Peyer's patch (tissue), 4 donors: ENCODE results near the gene CUEDC2. TPM values are rescaled to one million over a fixed set of nuclear protein-coding genes. Genes with fewer than 3 reads are reported as not detected.

ENCODE experiments used
- DNase-seq, 3 donors: peaks; one replicate each; pipeline ENCODE4 v3.0.0-alpha.2; 2017 to 2019
- H3K27ac ChIP-seq, 4 donors: fragments of 200-600 bp; sonication (generic); one replicate each; pipeline ENCODE4 v1.5.1; 2016 to 2019
- H3K27me3 ChIP-seq, 2 donors: fragments of 200-600 bp; sonication (generic); one replicate each; pipeline ENCODE4 v1.5.1; 2019
- H3K36me3 ChIP-seq, 3 donors: fragments of 200-600 bp; sonication (generic); one replicate each; pipeline ENCODE4 v1.5.1; 2016 to 2019
- H3K4me1 ChIP-seq, 4 donors: fragments of 200-600 bp; sonication (generic); one replicate each; pipeline ENCODE4 v1.5.1; 2016 to 2019
- H3K4me3 ChIP-seq, 4 donors: fragments of 200-600 bp; sonication (generic); 1 replicate in 3 of 4; 2 replicates in 1 of 4; pipeline ENCODE4 v1.5.1; 2016 to 2019; ENCODE audit warnings: mild to moderate bottlenecking in 1 of 4
- H3K9me3 ChIP-seq, 4 donors: fragments of 200-600 bp; sonication (generic); one replicate each; pipeline ENCODE4 v1.5.1; 2016 to 2019; ENCODE audit warnings: mild to moderate bottlenecking in 1 of 4
- CTCF ChIP-seq, 6 experiments: fragments of 450-650 bp in 4 of 6; fragments of 200-600 bp in 2 of 6; sonication (generic) in 1 of 6; IDR thresholded peaks; one replicate each; pipeline ENCODE4 v1.5.1; 2017 to 2019; ENCODE audit warnings: antibody characterized with exemption in 6 of 6, mild to moderate bottlenecking in 3 of 6, moderate library complexity in 1 of 6
- POLR2A ChIP-seq, 2 donors: fragments of 450-650 bp; IDR thresholded peaks; one replicate each; pipeline ENCODE4 v1.5.1; 2017; ENCODE audit warnings: antibody characterized with exemption in 2 of 2, mild to moderate bottlenecking in 2 of 2, moderate library complexity in 2 of 2
- total RNA-seq, 4 donors: library from RNA; depleted of rRNA; stranded (reverse); fragments of >200 nt; gene quantifications; one replicate each; pipeline ENCODE4 v1.1.0, GENCODE V29; 2016

Gene CUEDC2
- total RNA-seq, 4 donors from 2014 or later = 8.9 to 56.9 (median 29.3) TPM

GRCh38 chr10:102449321-102450123, 17.1 kb upstream of the CUEDC2 start:
- Histone ChIP-seq H3K27me3 (no peaks in the 10 kb centered on the region), H3K27ac (peak overlapping the region; percentile 83 to 87 (median 85)), H3K36me3 (no peaks in the 10 kb centered on the region), H3K9me3 (no peaks in the 10 kb centered on the region), H3K4me1 (peaks cover 0 to 6% (median 0%) of the 10 kb centered on the region in 4 donors), H3K4me3 (peak overlapping the region; percentile 71 to 95 (median 82))
- no peak for TF ChIP-seq CTCF (IDR thresholded peaks at IDR 0.05)
- TF ChIP-seq POLR2A (IDR thresholded peaks at IDR 0.05) = no peak
- peak; percentile 86 to 96 (median 93) for DNase-seq

- DNase-seq = no peak
- H3K4me1 ChIP-seq = no peaks in the 10 kb centered on the region
- H3K27me3 ChIP-seq = no peaks in the 10 kb centered on the region
- TF ChIP-seq POLR2A (IDR thresholded peaks at IDR 0.05) (no peak), CTCF (IDR thresholded peaks at IDR 0.05) (no peak)
- H3K9me3 ChIP-seq = no peaks in the 10 kb centered on the region
- H3K36me3 ChIP-seq = no peaks in the 10 kb centered on the region
- no peak overlapping the region for H3K4me3 ChIP-seq
- H3K27ac ChIP-seq = no peak overlapping the region
These were observed 12.5 kb upstream of the CUEDC2 start for GRCh38 chr10:102444851-102445250.

GRCh38 chr10:102438374-102438773, 6.0 kb upstream of the CUEDC2 start:
- DNase-seq = no peak
- H3K4me3 ChIP-seq = no peak overlapping the region
- H3K27me3 ChIP-seq = no peaks in the 10 kb centered on the region
- peaks cover 0 to 24% (median 0%) of the 10 kb centered on the region in 4 donors for H3K4me1 ChIP-seq
- no peaks in the 10 kb centered on the region for H3K9me3 ChIP-seq
- TF ChIP-seq POLR2A (IDR thresholded peaks at IDR 0.05) (no peak), CTCF (IDR thresholded peaks at IDR 0.05) (no peak)
- no peaks in the 10 kb centered on the region for H3K36me3 ChIP-seq
- H3K27ac ChIP-seq = no peak overlapping the region

GRCh38 chr10:102437515-102437914, 5.1 kb upstream of the CUEDC2 start:
- Histone ChIP-seq H3K27ac (no peak overlapping the region), H3K4me3 (no peak overlapping the region), H3K4me1 (peaks cover 0 to 30% (median 0%) of the 10 kb centered on the region in 4 donors), H3K36me3 (no peaks in the 10 kb centered on the region), H3K27me3 (no peaks in the 10 kb centered on the region), H3K9me3 (no peaks in the 10 kb centered on the region)
- TF ChIP-seq CTCF (IDR thresholded peaks at IDR 0.05) (no peak), POLR2A (IDR thresholded peaks at IDR 0.05) (no peak)
- no peak for DNase-seq

GRCh38 chr10:102436312-102436711, 3.9 kb upstream of the CUEDC2 start:
- peak in 1 of 3 donors; percentile 61 for DNase-seq
- no peaks in the 10 kb centered on the region for H3K9me3 ChIP-seq
- H3K4me1 ChIP-seq = peaks cover 0 to 38% (median 2%) of the 10 kb centered on the region in 4 donors
- peak overlapping the region in 1 of 4 donors; percentile 60 for H3K27ac ChIP-seq
- no peak for TF ChIP-seq POLR2A (IDR thresholded peaks at IDR 0.05)
- H3K36me3 ChIP-seq = no peaks in the 10 kb centered on the region
- H3K27me3 ChIP-seq = no peaks in the 10 kb centered on the region
- H3K4me3 ChIP-seq = peak overlapping the region in 3 of 4 donors; percentile 37 to 44 (median 41)

- peaks cover 0 to 40% (median 2%) of the 10 kb centered on the region in 4 donors for H3K4me1 ChIP-seq
- no peaks in the 10 kb centered on the region for H3K36me3 ChIP-seq
- no peaks in the 10 kb centered on the region for H3K27me3 ChIP-seq
- no peaks in the 10 kb centered on the region for H3K9me3 ChIP-seq
- H3K27ac ChIP-seq = peak overlapping the region; percentile 34 to 71 (median 48)
- peak overlapping the region in 3 of 4 donors; percentile 37 to 44 (median 41) for H3K4me3 ChIP-seq
- no peak for TF ChIP-seq CTCF (IDR thresholded peaks at IDR 0.05)
- TF ChIP-seq POLR2A (IDR thresholded peaks at IDR 0.05) = no peak
- peak in 1 of 3 donors; percentile 54 for DNase-seq
These were observed 3.3 kb upstream of the CUEDC2 start for GRCh38 chr10:102435529-102436233.
